NCI-H2081 treated with DMSO at 0.1 percent for 48 hours (cell line): ENCODE data around the gene TSPAN18.

Source experiments
- DNase-seq: peaks from one replicate; lab custom pipeline; 2025; lab: John Stamatoyannopoulos, UW

TSPAN18 gene

DNA sequence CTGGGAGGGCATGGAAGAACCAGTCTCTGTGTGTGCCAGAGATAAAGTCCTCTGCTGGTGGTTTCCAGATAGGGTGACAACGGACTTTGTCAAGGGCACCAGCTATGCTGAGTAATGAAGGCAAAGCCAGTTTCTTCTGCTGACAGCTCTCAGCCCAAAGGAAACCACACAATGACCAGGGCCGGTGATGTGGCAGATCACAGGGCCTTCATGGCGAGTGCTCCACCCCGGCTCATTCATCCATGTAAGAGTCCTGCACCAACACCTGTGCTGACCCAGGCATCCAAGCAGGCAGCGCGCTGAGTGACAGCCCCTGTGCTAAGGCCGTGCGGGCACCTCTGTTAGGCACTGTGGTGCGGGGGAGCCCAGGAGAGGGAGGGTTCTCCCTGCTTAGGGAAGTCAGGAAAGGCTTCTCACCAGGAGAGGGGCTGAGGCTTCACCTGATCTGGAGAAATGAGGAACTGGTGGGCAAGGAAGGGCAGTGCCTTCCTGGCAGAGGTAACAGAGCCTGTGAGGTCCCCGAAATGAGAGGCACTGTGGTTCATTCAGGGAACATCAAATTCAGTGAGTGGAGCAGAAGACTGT, 190.1 kb downstream of the TSPAN18 start:
- DNase-seq, result no peak

DNA sequence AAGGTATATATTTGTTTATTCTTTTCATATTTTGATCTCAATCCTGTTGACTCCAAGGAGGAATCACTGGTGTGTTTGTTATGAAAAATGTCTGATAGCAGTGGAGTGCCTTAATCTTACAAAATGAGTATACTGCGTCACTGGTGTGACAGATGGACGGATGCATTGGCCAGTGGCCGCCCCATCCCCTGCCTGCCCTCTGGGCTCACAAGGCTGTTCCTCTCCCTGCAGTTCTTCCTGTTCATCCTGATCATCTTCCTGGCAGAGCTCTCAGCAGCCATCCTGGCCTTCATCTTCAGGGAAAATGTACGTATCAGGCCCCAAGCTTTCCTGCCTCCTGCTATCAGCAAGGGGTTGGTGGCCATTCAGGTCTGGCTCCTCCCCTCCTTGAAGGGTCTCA, 191.0 kb downstream of the TSPAN18 start:
- no peak for DNase-seq

DNA sequence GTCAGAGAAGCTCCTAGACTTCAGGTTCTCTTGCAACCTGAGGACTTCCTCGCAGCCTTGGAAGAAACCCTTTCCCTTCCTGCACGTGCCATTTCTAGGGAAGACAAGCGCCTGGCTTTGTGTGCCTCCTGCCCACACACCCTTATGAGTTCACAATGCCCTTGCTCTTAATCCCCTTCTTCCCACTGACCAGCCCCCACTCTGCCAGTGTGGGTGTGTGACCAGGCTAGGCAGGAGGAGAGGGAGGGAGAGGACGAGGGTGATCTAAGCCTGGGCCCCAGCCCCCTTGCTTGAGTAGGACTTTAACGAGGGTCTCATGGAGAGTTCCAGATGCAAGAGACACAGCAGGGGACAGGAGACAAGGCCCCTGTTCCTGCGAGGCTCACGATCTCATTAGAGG, 193.7 kb downstream of the TSPAN18 start:
- DNase-seq, result no peak

DNA sequence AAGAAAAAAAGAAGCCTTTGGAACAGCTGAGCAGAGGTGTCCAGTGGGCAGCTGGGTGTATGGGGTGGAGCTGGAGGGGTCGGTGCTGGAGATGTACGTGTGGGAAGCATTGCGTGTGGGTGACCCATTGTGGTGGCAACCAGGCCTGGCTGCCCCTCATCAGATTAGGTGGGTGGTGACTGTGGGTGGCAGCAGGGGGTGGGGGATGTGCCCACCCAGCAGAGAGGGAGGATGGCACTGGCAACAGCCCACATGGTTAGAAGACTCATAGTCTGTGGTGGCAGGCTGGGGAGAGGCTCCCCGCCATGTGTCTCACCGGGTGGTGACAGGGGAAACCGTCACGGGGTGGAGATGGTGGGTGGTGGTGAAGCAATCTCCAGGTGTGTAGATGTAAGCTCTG, 196.4 kb downstream of the TSPAN18 start:
- DNase-seq, result no peak

DNA sequence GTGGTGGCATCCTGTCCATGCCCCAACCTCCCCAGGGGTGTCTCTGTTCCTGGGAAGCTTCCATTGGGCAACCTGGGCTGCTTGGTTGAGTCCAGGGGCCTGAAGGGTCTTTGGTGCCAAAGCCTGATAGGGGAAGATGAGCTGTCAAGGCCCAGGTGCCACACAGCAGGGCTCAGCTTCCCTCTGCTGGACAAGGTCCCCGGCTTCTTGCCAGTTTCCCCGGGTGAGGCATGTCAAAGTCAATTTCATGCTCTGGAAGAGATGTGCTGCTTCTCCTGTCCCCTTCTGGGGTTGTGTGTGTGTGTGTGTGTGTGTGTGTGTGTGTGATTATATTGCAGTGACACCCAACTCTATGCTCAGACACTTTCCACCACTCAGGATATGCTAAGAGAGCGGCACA, 197.0 kb downstream of the TSPAN18 start:
- DNase-seq, result no peak

DNA sequence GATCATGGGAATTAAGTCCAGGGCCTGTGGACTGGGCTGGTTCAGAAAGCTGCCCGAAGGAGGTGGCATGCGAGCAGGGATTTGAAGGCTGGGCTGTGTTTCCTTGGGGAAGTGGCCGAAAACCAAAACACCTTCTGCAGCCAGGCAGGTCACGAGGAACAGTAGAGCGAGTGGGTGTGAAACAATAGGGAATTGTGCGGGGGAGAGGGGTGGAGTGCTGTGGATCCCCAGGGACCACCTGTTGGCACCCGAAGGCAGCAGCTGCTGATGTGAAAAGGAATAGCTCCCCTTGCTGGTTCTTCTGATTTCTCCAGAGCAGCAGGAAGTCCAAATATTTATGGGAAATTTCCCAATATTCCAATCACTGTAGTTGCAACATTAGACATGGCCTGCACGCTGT, 199.3 kb downstream of the TSPAN18 start:
- DNase-seq, result no peak

DNA sequence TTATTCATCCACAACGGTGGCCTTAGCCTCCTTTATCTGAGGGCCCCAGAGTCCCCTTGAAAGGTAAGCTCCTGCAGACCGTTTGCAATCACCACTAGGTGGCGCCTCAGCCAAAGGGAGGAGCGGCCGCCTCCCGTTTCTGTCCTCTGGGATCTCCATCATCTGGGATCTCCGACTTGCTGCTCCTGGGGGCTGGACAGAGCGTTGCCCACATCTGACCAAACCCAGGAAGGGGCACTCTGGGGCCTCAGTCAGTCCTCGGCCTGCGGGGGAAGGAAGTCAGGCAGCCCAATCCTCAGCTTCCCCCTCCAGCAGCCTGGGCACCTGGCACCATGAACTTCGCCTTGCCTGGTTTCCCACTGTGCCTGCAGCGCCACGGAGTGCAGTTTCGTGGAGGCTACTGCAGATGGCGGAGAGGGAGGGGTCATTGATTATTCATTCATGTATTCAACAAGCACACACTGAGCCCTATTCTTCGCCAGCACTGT, 200.5 kb downstream of the TSPAN18 start:
- DNase-seq, result peak; percentile 40

DNA sequence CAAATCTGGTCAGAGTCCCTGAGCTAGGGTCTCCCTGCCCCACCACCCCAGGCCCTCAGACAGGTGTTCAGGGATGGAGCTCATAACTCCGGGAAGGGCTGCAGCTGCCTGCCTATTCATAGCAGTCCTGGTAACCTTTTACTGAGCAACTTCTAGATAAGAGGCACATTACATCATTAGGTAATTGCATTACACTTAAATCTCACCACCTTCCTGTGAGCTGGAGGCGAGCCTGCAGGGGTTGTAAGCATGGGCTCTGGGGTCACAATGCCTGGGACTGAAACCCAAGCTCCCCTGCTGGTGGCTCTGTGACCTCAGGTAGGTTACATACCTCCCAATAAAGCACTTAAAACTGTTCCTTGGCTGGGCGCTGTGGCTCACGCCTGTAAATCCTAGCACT, 201.4 kb downstream of the TSPAN18 start:
- DNase-seq, result no peak

DNA sequence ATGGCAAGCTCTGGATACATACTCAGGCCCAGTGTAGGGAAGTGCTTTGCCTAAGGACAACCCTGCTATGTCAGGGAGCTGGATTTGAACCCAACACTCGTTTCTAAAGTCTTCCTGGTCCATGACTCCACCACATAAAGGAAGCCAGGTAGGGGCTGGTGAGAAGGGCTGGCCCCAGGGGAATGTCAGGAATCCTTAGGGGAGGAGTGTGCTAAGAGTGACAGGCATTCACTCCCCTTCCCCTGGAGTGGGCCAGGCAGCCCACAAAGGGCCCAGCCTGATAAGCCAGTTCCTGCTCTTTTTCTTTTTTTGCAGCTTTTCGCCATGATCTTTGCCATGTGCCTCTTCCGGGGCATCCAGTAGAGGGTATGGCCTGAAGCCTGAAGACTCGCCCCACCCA, 202.1 kb downstream of the TSPAN18 start:
- DNase-seq, result no peak

DNA sequence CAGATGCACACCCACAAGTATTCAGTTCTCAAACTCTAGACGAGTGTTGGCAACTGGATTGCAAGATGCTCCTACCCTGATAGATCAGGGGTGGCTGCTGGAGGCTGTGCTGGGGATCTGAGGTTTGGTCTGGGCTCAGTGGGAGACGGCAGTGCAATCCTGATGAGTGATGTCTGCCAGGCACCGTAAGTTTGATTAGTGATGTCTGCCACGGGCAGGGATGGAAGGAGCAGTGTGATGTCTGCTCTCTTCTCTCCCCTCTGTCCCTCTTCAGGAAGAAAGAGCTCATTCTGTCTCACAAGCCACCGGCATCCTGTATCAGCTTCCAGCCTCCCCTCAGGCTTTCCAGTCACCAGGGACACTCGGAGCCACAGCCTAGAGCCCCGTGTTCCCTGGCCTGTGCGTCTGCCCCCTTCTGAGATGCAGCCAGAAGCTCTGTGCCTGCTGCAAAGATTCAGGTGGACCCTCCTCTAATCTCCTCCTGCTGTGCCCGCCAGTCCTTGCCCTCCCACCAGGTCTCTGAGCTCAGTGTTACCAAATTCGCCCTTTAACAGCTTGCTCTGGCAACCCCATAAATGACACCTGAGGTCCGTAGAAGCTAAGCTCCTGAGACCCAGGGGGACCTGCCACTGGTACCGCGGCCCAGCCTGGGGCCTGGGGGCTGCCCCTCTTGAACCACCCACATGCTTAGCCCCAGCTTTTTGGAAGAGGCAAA, 204.0 kb downstream of the TSPAN18 start:
- DNase-seq, result no peak

DNA sequence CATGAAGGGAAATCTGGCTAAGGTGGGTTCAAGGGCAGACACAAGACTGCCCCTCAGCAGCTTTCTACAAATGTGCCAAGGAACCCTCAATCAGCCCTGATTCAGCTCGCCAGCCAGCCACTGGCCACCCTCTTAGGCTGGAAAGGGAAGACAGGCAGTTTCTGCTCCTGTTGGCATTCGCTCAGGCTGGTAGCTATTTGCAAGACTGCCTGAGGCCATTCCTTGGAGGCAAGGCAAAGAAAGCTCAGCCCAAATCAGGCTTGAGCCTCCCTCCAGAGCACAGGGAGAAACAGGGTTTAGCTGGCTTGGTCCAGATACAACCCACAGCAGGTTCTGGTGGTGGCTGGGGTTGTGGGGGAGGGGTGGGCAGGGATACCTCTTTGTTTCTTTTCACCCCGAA, 204.7 kb downstream of the TSPAN18 start:
- no peak for DNase-seq

DNA sequence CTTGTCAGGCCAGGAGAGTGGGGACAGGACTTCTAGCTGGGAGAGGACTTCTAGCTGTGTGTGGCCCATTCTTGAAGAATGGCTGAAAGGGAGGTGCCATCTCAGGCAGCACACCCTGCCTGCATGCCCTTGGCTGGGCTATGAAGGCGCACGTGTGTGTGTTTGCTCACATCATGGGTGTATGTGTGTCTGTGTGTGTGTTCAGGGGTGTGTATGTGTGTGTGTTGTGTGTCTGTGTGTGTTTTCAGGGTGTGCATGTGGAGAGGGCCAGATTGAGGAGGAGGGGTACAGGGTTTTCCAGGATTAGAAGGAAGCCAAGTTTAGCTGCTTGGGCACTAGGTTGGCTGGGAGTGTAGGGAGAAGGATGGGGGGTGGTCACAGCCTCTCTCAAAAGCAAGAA, 207.3 kb downstream of the TSPAN18 start:
- DNase-seq, result no peak

DNA sequence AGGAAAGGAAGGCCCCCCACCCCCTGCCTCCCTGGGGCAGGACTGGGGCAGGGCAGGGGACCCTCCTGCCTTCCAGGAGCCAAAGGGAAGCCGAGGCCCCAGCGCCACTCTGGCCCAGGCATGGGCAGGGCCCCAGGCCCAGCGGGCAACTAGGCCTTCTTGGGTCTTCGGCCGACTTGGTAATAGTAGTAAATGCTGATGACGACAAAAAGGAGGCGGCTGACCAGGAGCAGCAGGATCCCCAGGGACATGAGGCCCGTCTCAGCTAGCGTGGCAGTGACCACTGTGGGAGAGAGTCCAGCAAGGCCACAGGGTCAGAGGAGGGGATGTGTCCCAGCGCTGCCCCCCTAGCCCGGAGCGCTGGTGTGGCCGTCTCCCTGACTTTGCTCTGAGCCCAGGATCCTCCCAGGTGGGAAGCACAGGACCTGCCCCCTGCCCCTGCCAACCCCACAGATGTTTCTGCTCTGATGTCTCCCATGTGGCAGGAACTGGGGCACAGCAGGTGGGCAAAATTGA, 208.0 kb downstream of the TSPAN18 start:
- DNase-seq, result no peak

DNA sequence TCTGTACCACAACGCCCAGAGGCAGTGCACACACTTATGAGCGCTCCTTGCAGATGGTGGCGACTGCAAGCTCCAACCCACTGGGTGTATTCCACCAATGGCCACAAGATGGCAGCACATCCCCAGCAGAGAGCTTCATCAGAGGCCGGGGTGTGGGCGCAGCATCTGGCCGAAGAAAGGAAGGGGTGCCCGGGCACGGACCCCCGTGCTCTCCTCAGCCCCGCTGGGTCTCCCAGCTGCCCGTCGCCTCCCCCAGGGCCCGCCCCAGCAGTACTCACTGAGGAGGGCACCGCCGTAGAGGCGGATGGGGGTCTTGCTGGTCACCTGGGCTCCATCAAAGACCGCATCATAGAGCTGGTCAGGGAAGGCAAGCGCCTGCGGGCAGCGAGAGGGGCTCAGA, 209.8 kb downstream of the TSPAN18 start:
- peak; percentile 51 for DNase-seq

DNA sequence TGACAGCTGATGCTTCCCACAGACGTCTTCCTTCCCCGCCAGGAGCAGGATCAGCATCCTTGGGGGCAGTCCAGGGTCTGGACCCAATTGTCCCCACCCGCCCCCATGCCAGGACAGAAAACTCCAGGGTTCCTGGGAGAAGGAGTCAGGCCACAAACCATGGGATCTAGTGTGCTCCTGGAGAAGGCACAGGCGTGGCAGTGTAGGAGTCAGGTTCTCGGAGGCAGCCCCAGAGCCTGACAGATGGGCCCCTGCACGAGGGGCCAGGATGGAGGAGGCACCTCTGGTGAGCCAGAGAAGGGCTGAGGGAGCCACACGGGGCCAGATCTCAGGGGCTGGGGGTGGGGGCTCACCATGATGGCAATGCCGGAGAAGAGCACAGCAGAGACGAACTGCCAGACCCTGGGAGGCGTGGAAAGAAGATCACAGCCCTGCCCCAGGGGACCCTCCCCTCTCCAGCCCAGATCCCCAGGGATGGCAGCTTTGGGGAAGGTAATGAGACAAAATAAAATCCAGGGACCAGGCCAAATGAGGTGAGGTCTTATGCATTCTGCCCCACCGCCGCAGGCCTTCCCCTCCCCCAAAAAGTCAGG, 210.3 kb downstream of the TSPAN18 start:
- DNase-seq, result no peak

DNA sequence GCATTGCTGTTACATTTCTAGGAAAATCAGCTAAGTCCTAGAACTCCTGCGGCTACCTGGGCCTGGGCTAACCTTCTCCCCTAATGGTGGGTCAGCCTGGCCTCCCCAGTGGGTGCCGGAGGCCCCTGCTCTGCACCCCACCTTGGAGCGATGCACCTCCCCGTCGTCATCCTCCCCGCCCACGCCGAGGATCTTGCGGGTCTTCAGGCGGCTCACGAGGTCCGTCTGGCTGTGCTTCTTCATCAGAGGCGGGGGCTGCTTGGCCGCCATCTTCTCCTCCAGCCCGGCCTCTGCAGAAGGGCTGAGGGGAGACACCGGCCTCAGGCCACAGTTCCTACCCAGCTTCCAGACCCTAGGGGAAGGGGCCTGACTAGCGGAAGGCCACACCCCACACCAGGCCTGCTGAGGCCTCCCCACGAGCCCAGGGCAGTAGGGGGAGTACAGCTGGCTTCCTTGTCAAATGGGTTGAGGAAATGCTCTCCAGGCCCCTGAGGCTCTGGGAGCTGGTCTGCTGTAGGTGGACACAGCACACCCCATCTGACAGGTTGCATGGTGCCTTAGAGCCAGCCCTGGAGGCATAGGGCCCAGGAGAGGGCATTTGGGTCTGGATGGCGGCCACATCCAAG, 211.4 kb downstream of the TSPAN18 start:
- no peak for DNase-seq

DNA sequence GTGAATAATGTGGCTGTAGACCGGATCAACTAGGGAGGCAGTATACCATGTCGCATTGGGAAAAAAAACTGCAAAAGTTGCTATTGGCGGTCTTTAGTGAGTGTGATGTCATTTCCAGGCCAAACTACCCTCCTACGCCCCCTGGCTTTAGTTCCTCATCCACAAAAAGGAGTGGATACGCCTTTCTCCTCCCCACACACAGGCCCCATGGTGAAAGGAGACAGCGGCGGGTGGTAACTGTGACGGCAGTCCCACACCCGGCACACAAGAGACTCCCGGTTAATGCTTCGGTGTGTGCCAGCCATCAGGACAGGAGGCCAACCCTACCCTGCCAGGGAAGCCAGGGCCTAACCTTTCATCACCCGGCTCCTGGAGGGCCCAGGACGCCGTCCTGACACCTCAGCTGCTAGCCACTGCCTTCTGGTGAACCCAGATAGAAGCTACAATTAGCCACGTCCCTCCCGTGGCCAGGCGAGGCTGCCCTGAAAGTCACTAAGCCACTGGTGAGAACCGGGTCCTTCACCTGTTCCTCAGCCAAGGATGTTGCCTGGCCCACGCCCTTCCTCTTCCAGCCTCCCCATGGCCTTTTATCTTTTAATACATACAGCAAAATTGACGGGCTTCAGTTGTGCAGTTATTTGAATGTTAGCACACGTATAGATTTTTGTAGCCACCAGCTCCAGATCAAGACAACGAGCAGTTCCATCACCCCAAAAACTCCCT, 213.1 kb downstream of the TSPAN18 start:
- DNase-seq, result no peak

DNA sequence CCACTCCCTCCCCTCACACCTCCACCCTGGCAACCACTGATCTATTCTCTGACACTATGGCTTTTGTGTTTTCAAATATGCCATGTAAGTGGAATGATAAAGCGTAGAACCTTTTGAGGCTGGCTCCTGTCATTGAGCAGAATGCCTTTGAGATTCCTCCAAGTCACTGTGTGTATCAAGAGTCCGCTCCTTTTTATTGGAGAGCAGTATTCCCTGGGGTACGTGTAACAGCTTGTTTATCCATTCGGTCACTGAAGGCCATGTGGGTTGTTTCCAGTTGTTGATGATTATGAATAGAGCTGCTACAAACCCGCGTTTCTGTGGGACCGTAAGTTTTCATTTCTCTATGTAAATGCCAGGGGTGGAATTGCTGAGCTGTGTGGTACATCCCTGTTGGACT, 213.6 kb downstream of the TSPAN18 start:
- DNase-seq, result no peak

DNA sequence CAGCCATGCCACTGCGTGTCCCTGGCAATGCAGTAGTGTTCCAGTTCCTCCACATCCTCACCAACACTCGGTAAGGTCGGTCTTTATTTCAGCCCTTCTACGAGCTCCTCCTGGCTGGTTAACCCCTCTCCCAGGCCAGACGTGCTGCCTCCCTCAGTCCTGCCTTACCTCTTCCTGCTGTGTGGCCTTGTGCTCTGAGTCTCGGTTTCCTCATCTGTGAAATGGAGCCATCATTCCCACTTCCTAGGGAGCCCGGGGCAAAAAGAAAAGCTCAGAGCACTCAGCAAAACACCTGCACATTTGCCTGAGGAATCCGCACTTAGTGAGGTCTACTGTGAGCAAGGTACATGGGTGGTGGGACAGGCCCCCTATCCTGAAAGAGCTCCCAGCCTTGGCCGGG, 214.1 kb downstream of the TSPAN18 start:
- DNase-seq, result no peak

DNA sequence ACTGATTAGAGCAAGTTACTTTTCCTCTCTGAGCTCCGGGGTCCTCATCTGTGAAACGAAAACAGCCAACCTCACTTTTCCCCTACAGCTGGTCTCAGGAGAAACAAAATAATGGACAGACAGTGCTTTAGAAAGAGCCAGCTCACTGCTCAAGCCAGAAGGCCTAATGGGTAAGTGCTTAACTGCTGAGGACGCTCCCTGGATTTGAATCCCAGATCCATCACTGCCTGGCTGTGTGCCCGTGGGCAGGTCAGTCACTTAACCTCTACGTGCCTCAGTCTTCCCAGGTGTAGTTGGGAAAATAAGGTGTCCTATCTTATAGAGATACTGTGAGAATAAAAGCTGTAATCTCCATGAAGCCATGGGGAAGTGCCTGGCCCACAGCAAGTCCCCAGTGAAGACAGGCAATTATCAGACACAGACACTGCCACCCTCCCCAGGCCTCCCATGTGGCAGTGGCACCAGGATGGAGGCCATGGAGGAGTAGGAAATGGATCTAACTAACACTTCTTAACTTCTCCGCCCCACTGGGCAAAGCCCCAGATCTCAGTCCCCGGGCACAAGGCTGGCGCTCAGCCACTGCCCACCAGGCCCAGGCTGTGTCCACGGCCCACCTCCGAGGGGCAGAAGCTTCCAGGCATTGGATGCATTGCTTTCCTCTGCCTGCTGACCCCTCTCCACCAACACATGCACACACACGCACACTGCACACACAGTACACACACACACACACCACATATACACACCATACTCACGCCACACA, 214.7 kb downstream of the TSPAN18 start:
- no peak for DNase-seq
